WTC11 (cell line): ENCODE data around the gene ATF4. TPM values are rescaled to one million over a fixed set of nuclear protein-coding genes. Genes with fewer than 3 reads are reported as not detected.
A peak's percentile ranks its signal among the peaks of the same experiment; 100 is the strongest.

Experiments used
- ATAC-seq: fragments of 200-7000 bp; cut with Tn5 transposase; 2 replicates; pipeline ENCODE4 v1.10.0; 2021; ENCODE audit warnings: mild to moderate bottlenecking, moderate library complexity
- CTCF ChIA-PET: fragments of 300-600 bp; sonication (Branson Sonifier 250); formaldehyde crosslinking; loops from one replicate; lab custom pipeline; 2021; ENCODE audit warnings: antibody characterized with exemption; lab: Charles Lee
- POLR2A ChIA-PET: fragments of 350-600 bp; sonication (Branson Sonifier 250); formaldehyde crosslinking; loops from one replicate; lab custom pipeline; 2021; ENCODE audit warnings: antibody characterized with exemption; lab: Charles Lee
- DNase-seq: peaks from one replicate; pipeline ENCODE4 v3.0.0; 2021; ENCODE audit warnings: low spot score
- H3K27ac Mint-ChIP-seq: 2 replicates; pipeline ENCODE4 v1.8.0; 2021; ENCODE audit warnings: mixed read lengths
- H3K27me3 Mint-ChIP-seq: 2 replicates; pipeline ENCODE4 v1.8.0; 2021; ENCODE audit warnings: low read depth, mild to moderate bottlenecking, moderate library complexity, mixed read lengths
- H3K36me3 Mint-ChIP-seq: 2 replicates; pipeline ENCODE4 v1.8.0; 2021; ENCODE audit warnings: mixed read lengths
- H3K4me1 Mint-ChIP-seq: 2 replicates; pipeline ENCODE4 v1.8.0; 2022; ENCODE audit warnings: mixed read lengths
- H3K4me3 Mint-ChIP-seq: 2 replicates; pipeline ENCODE4 v1.8.0; 2021; ENCODE audit warnings: mild to moderate bottlenecking, moderate library complexity, mixed read lengths
- H3K9me3 Mint-ChIP-seq: 2 replicates; pipeline ENCODE4 v1.8.0; 2021; ENCODE audit warnings: mixed read lengths
- AFF4 ChIP-seq: sonication (generic); formaldehyde crosslinking; IDR thresholded peaks from 2 replicates; pipeline ENCODE4 v1.8.1; 2023; ENCODE audit warnings: mild to moderate bottlenecking, missing genetic modification reagents, borderline replicate concordance
- ARID4B ChIP-seq: sonication (generic); formaldehyde crosslinking; IDR thresholded peaks from 2 replicates; pipeline ENCODE4 v1.8.0; 2023; ENCODE audit warnings: missing genetic modification reagents, mild to moderate bottlenecking, borderline replicate concordance
- CDX4 ChIP-seq: fragments of 250-450 bp; sonication (Bioruptor Pico); IDR thresholded peaks from 2 replicates; pipeline ENCODE4 v1.9.0; 2021; ENCODE audit warnings: moderate library complexity, mild to moderate bottlenecking, inconsistent platforms, borderline replicate concordance
- CREM ChIP-seq: sonication (generic); formaldehyde crosslinking; IDR thresholded peaks from 2 replicates; pipeline ENCODE4 v1.8.1; 2022; ENCODE audit warnings: mild to moderate bottlenecking, missing genetic modification reagents, moderate library complexity
- ESRRA ChIP-seq: sonication (generic); formaldehyde crosslinking; IDR thresholded peaks from 2 replicates; pipeline ENCODE4 v1.8.1; 2022; ENCODE audit warnings: mild to moderate bottlenecking, missing genetic modification reagents, borderline replicate concordance
- ETV6 ChIP-seq: sonication (generic); formaldehyde crosslinking; IDR thresholded peaks from 2 replicates; pipeline ENCODE4 v1.8.1; 2022; ENCODE audit warnings: mild to moderate bottlenecking, missing genetic modification reagents
- FOXK1 ChIP-seq: sonication (generic); formaldehyde crosslinking; IDR thresholded peaks from 2 replicates; pipeline ENCODE4 v1.8.0; 2022; ENCODE audit warnings: mild to moderate bottlenecking, moderate library complexity, missing genetic modification reagents
- FOXP4 ChIP-seq: sonication (generic); formaldehyde crosslinking; IDR thresholded peaks from 2 replicates; pipeline ENCODE4 v1.8.0; 2022; ENCODE audit warnings: mild to moderate bottlenecking, missing genetic modification reagents
- GRHL2 ChIP-seq: fragments of 250-450 bp; sonication (Bioruptor Pico); IDR thresholded peaks from 2 replicates; pipeline ENCODE4 v1.8.0; 2022; ENCODE audit warnings: mild to moderate bottlenecking, moderate library complexity; ENCODE audit not compliant: insufficient replicate concordance, severe bottlenecking
- HMGXB4 ChIP-seq: sonication (generic); formaldehyde crosslinking; IDR thresholded peaks from 2 replicates; pipeline ENCODE4 v1.8.1; 2023; ENCODE audit warnings: mild to moderate bottlenecking, moderate library complexity, missing genetic modification reagents
- MXD4 ChIP-seq: fragments of 250-450 bp; sonication (Bioruptor Pico); IDR thresholded peaks from 2 replicates; pipeline ENCODE4 v1.8.0; 2021; ENCODE audit warnings: mild to moderate bottlenecking, moderate library complexity, borderline replicate concordance
- NFE2L1 ChIP-seq: sonication (generic); formaldehyde crosslinking; IDR thresholded peaks from 2 replicates; pipeline ENCODE4 v1.8.1; 2023; ENCODE audit warnings: missing genetic modification reagents
- PRRX2 ChIP-seq: fragments of 250-450 bp; sonication (Bioruptor Pico); IDR thresholded peaks from 2 replicates; pipeline ENCODE4 v1.8.0; 2021; ENCODE audit warnings: mild to moderate bottlenecking
- SMAD4 ChIP-seq: sonication (generic); formaldehyde crosslinking; IDR thresholded peaks from 2 replicates; pipeline ENCODE4 v1.8.0; 2022; ENCODE audit warnings: mild to moderate bottlenecking, missing genetic modification reagents
- SP1 ChIP-seq: sonication (generic); formaldehyde crosslinking; conservative IDR thresholded peaks from 2 replicates; pipeline ENCODE4 v1.8.1; 2022; ENCODE audit warnings: missing genetic modification reagents
- ZNF121 ChIP-seq: sonication (generic); formaldehyde crosslinking; IDR thresholded peaks from 2 replicates; pipeline ENCODE4 v1.8.0; 2023; ENCODE audit warnings: missing genetic modification reagents
- ZSCAN18 ChIP-seq: fragments of 250-450 bp; sonication (Bioruptor Pico); IDR thresholded peaks from 2 replicates; pipeline ENCODE4 v2.1.2; 2022; ENCODE audit warnings: mild to moderate bottlenecking, moderate library complexity
- total RNA-seq: library from RNA; stranded (reverse); gene quantifications from 3 replicates; pipeline ENCODE4 v1.2.3, GENCODE V29; 2021

Gene ATF4
- total RNA-seq, 1 experiment from 2014 or later, result 460 TPM

GRCh38 chr22:39528681-39529486 lies 8.5 kb downstream of the ATF4 start (continued):
- TF ChIP-seq ZSCAN18 (CRISPR knock-in tag), result no peak
- TF ChIP-seq ARID4B (CRISPR knock-in tag), result 0 out of 2 replicates have a peak, but pooled peaks have one; percentile 77
- peak; percentile 93 for TF ChIP-seq SP1 (CRISPR knock-in tag)
- 0 out of 2 replicates have a peak, but pooled peaks have one; percentile 69 for TF ChIP-seq PRRX2 (CRISPR knock-in tag)
- TF ChIP-seq ETV6 (CRISPR knock-in tag), result peak; percentile 89; the same call in 1 of the 2 replicates
- TF ChIP-seq CDX4 (CRISPR knock-in tag), result no peak
- TF ChIP-seq AFF4 (CRISPR knock-in tag), result no peak
- TF ChIP-seq ZNF121, result 0 out of 2 replicates have a peak, but pooled peaks have one; percentile 15
- TF ChIP-seq MXD4, result no peak
- TF ChIP-seq NFE2L1 (CRISPR knock-in tag), result peak; percentile 43; the same call in 1 of the 2 replicates
- TF ChIP-seq, all 79 proteins: peak for 22

GRCh38 chr22:39529487-39529851 lies 9.1 kb downstream of the ATF4 start:
- POLR2A ChIA-PET, result interaction anchor here (0.6 to 1.3 kb wide), 5 partner anchors 9 to 654 kb away, joined by 3 to 15 read pairs (median 3); partner anchors contain the start of gene ATF4
- peaks cover 67% of the 10 kb centered on the region for H3K4me1 Mint-ChIP-seq
- H3K9me3 Mint-ChIP-seq, result no peaks in the 10 kb centered on the region
- H3K4me3 Mint-ChIP-seq, result no peak overlapping the region
- TF ChIP-seq GRHL2, result no peak
- peak; percentile 66; the same call in 1 of the 2 replicates for TF ChIP-seq CREM (CRISPR knock-in tag)
- no peak; the same call in 1 of the 2 replicates for TF ChIP-seq HMGXB4
- TF ChIP-seq SMAD4 (CRISPR knock-in tag), result no peak
- TF ChIP-seq FOXK1, result 0 out of 2 replicates have a peak, but pooled peaks have one; percentile 19
- TF ChIP-seq ESRRA (CRISPR knock-in tag), result peak; percentile 1; the same call in 1 of the 2 replicates
- TF ChIP-seq FOXP4 (CRISPR knock-in tag), result no peak
- CTCF ChIA-PET, result interaction anchor here (0.7 to 2.7 kb wide), 50 partner anchors 9 to 515 kb away, joined by 3 to 54 read pairs (median 5); partner anchors contain the start of genes ATF4, MIEF1, RPL3 and TAB1
- no peaks in the 10 kb centered on the region for H3K27me3 Mint-ChIP-seq
- DNase-seq, result no peak
- ATAC-seq, result no peak
- H3K36me3 Mint-ChIP-seq, result peaks cover 22% of the 10 kb centered on the region
- H3K27ac Mint-ChIP-seq, result peak overlapping the region; percentile 74; the same call in 1 of the 2 replicates
